WTC11 (cell line): ENCODE measurements around the gene STKLD1. TPM values are rescaled to one million over a fixed set of nuclear protein-coding genes. Genes with fewer than 3 reads are reported as not detected.
A peak's percentile ranks its signal among the peaks of the same experiment; 100 is the strongest.

Source experiments
- ATAC-seq: fragments of 200-7000 bp; cut with Tn5 transposase; 2 replicates; pipeline ENCODE4 v1.10.0; 2021; ENCODE audit warnings: mild to moderate bottlenecking, moderate library complexity
- CTCF ChIA-PET: fragments of 300-600 bp; sonication (Branson Sonifier 250); formaldehyde crosslinking; loops from one replicate; lab custom pipeline; 2021; ENCODE audit warnings: antibody characterized with exemption; lab: Charles Lee
- POLR2A ChIA-PET: fragments of 350-600 bp; sonication (Branson Sonifier 250); formaldehyde crosslinking; loops from one replicate; lab custom pipeline; 2021; ENCODE audit warnings: antibody characterized with exemption; lab: Charles Lee
- DNase-seq: peaks from one replicate; pipeline ENCODE4 v3.0.0; 2021; ENCODE audit warnings: low spot score
- H3K27ac Mint-ChIP-seq: 2 replicates; pipeline ENCODE4 v1.8.0; 2021; ENCODE audit warnings: mixed read lengths
- H3K27me3 Mint-ChIP-seq: 2 replicates; pipeline ENCODE4 v1.8.0; 2021; ENCODE audit warnings: low read depth, mild to moderate bottlenecking, moderate library complexity, mixed read lengths
- H3K36me3 Mint-ChIP-seq: 2 replicates; pipeline ENCODE4 v1.8.0; 2021; ENCODE audit warnings: mixed read lengths
- H3K4me1 Mint-ChIP-seq: 2 replicates; pipeline ENCODE4 v1.8.0; 2022; ENCODE audit warnings: mixed read lengths
- H3K4me3 Mint-ChIP-seq: 2 replicates; pipeline ENCODE4 v1.8.0; 2021; ENCODE audit warnings: mild to moderate bottlenecking, moderate library complexity, mixed read lengths
- H3K9me3 Mint-ChIP-seq: 2 replicates; pipeline ENCODE4 v1.8.0; 2021; ENCODE audit warnings: mixed read lengths
- CREM ChIP-seq: sonication (generic); formaldehyde crosslinking; IDR thresholded peaks from 2 replicates; pipeline ENCODE4 v1.8.1; 2022; ENCODE audit warnings: mild to moderate bottlenecking, missing genetic modification reagents, moderate library complexity
- EMX1 ChIP-seq: fragments of 250-450 bp; sonication (Bioruptor Pico); IDR thresholded peaks from 2 replicates; pipeline ENCODE4 v1.8.0; 2021; ENCODE audit warnings: mild to moderate bottlenecking
- ESRRA ChIP-seq: sonication (generic); formaldehyde crosslinking; IDR thresholded peaks from 2 replicates; pipeline ENCODE4 v1.8.1; 2022; ENCODE audit warnings: mild to moderate bottlenecking, missing genetic modification reagents, borderline replicate concordance
- FOXK1 ChIP-seq: sonication (generic); formaldehyde crosslinking; IDR thresholded peaks from 2 replicates; pipeline ENCODE4 v1.8.0; 2022; ENCODE audit warnings: mild to moderate bottlenecking, moderate library complexity, missing genetic modification reagents
- FOXP1 ChIP-seq: sonication (generic); formaldehyde crosslinking; IDR thresholded peaks from 2 replicates; pipeline ENCODE4 v1.8.0; 2022; ENCODE audit warnings: missing genetic modification reagents, mild to moderate bottlenecking, moderate library complexity, borderline replicate concordance
- GRHL2 ChIP-seq: fragments of 250-450 bp; sonication (Bioruptor Pico); IDR thresholded peaks from 2 replicates; pipeline ENCODE4 v1.8.0; 2022; ENCODE audit warnings: mild to moderate bottlenecking, moderate library complexity; ENCODE audit not compliant: insufficient replicate concordance, severe bottlenecking
- MYBL2 ChIP-seq: sonication (generic); formaldehyde crosslinking; IDR thresholded peaks from 2 replicates; pipeline ENCODE4 v1.8.1; 2023; ENCODE audit warnings: mild to moderate bottlenecking, moderate library complexity, missing genetic modification reagents
- NFATC4 ChIP-seq: fragments of 250-450 bp; sonication (Bioruptor Pico); IDR thresholded peaks from 2 replicates; pipeline ENCODE4 v1.9.0; 2021; ENCODE audit warnings: mild to moderate bottlenecking
- NFE2L1 ChIP-seq: sonication (generic); formaldehyde crosslinking; IDR thresholded peaks from 2 replicates; pipeline ENCODE4 v1.8.1; 2023; ENCODE audit warnings: missing genetic modification reagents
- NR3C1 ChIP-seq: sonication (generic); formaldehyde crosslinking; conservative IDR thresholded peaks from 2 replicates; pipeline ENCODE4 v1.8.1; 2023; ENCODE audit warnings: low read depth, mild to moderate bottlenecking, missing genetic modification reagents
- RELA ChIP-seq: sonication (generic); formaldehyde crosslinking; IDR thresholded peaks from 2 replicates; pipeline ENCODE4 v1.8.1; 2022; ENCODE audit warnings: missing genetic modification reagents, mild to moderate bottlenecking, borderline replicate concordance
- SMAD3 ChIP-seq: sonication (generic); formaldehyde crosslinking; IDR thresholded peaks from 2 replicates; pipeline ENCODE4 v1.8.0; 2022; ENCODE audit warnings: missing genetic modification reagents, mild to moderate bottlenecking, borderline replicate concordance
- SOX15 ChIP-seq: fragments of 250-450 bp; sonication (Bioruptor Pico); IDR thresholded peaks from 2 replicates; pipeline ENCODE4 v1.9.0; 2021; ENCODE audit warnings: mild to moderate bottlenecking
- SP1 ChIP-seq: sonication (generic); formaldehyde crosslinking; conservative IDR thresholded peaks from 2 replicates; pipeline ENCODE4 v1.8.1; 2022; ENCODE audit warnings: missing genetic modification reagents
- TEAD4 ChIP-seq: sonication (generic); formaldehyde crosslinking; IDR thresholded peaks from 2 replicates; pipeline ENCODE4 v1.8.0; 2022; ENCODE audit warnings: mild to moderate bottlenecking, missing genetic modification reagents
- ZBTB21 ChIP-seq: sonication (generic); formaldehyde crosslinking; IDR thresholded peaks from 2 replicates; pipeline ENCODE4 v1.8.1; 2023; ENCODE audit warnings: mild to moderate bottlenecking, missing genetic modification reagents, borderline replicate concordance
- ZNF121 ChIP-seq: sonication (generic); formaldehyde crosslinking; IDR thresholded peaks from 2 replicates; pipeline ENCODE4 v1.8.0; 2023; ENCODE audit warnings: missing genetic modification reagents
- ZNF232 ChIP-seq: sonication (generic); formaldehyde crosslinking; IDR thresholded peaks from 2 replicates; pipeline ENCODE4 v1.8.0; 2022; ENCODE audit warnings: mild to moderate bottlenecking, missing genetic modification reagents
- ZNF423 ChIP-seq: fragments of 250-450 bp; sonication (Bioruptor Pico); IDR thresholded peaks from 2 replicates; pipeline ENCODE4 v2.1.2; 2022; ENCODE audit warnings: mild to moderate bottlenecking, moderate library complexity
- total RNA-seq: library from RNA; stranded (reverse); gene quantifications from 3 replicates; pipeline ENCODE4 v1.2.3, GENCODE V29; 2021
- TF ChIP-seq, protein P1 (sequence below): fragments of 250-450 bp; sonication (Bioruptor Pico); IDR thresholded peaks from 2 replicates; pipeline ENCODE4 v1.9.0; 2021; ENCODE audit warnings: moderate library complexity, mild to moderate bottlenecking, inconsistent platforms, borderline replicate concordance
- TF ChIP-seq, protein P2 (sequence below): sonication (generic); formaldehyde crosslinking; IDR thresholded peaks from 2 replicates; pipeline ENCODE4 v1.8.0; 2023; ENCODE audit warnings: missing genetic modification reagents, mild to moderate bottlenecking, borderline replicate concordance
- TF ChIP-seq, protein P3 (sequence below): sonication (generic); formaldehyde crosslinking; conservative IDR thresholded peaks from 2 replicates; pipeline ENCODE4 v1.8.1; 2023; ENCODE audit warnings: mild to moderate bottlenecking, low read depth, missing genetic modification reagents, moderate library complexity

Gene STKLD1
- total RNA-seq, 1 experiment from 2014 or later: 0.98 TPM

DNA sequence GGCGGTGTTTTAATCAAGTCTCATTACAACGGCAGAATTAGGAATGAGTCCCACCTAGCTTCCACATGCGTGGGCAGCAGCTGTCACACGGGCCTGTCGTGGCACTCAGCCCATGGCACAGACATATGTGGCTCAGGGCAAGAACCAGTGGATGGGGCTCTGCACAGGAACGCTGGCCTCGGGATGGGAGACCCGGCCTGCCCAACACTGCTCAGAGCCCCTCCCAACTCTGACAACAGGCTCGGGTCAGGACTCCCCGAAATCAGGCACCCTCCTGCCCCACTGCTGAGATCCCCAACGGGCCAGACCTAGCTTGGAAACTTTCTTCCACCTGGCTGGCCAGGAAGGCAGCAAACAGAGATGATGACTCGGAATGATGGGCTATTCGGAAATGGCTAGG is 35.2 kb upstream of the STKLD1 start (continued):
- TF ChIP-seq SOX15 (no peak), ZBTB21 (CRISPR knock-in tag) (no peak), CREM (CRISPR knock-in tag) (no peak), SP1 (CRISPR knock-in tag) (no peak), FOXP1 (CRISPR knock-in tag) (no peak), FOXK1 (CRISPR knock-in tag) (no peak)
- TF ChIP-seq, all 79 proteins: peak for 0

DNA sequence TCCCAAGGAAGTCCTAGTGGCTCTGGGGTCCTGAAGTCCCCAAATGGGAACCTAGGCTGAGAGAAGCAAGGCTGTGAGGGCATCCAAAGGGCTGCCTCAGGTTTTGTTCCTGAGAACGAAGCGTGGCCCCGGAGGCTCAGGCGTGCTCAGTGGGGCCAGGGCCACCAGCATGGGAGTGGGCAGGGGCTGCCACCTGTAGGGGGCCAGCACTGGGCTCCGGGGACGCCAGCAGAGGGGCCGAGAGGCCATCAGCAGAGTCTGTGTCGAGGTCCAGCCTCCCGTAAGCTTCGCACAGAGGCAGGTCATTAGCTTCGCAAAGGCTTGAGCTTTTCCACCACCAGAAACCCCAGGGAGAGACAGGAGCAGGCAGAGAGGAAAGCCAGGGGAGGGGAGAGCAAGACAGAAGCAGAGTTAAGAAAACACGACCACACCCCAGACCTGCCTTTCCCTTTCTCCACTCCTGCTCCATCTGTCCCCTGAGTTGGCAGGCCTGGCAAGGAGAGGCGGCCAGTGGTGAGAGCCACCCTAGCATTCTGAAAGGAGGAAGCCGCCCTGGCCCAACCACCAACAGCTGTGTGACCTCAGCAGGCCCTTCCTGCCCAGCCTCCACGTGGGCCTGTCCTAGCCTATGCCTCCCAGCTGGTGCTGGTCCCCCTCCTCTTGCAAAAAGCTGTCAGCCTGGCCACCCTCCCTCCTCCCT is 34.6 kb upstream of the STKLD1 start:
- POLR2A ChIA-PET: interaction anchor here (0.6 to 1.7 kb wide), 3 partner anchors 12 to 145 kb away, joined by 3 to 7 read pairs (median 6); no protein-coding TSS in a partner anchor
- no peak for DNase-seq
- TF ChIP-seq ZNF232 (CRISPR knock-in tag): no peak
- no peak for TF ChIP-seq RELA
- TF ChIP-seq, protein P1, sequence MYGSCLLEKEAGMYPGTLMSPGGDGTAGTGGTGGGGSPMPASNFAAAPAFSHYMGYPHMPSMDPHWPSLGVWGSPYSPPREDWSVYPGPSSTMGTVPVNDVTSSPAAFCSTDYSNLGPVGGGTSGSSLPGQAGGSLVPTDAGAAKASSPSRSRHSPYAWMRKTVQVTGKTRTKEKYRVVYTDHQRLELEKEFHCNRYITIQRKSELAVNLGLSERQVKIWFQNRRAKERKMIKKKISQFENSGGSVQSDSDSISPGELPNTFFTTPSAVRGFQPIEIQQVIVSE (CRISPR knock-in tag): no peak
- TF ChIP-seq, protein P2, sequence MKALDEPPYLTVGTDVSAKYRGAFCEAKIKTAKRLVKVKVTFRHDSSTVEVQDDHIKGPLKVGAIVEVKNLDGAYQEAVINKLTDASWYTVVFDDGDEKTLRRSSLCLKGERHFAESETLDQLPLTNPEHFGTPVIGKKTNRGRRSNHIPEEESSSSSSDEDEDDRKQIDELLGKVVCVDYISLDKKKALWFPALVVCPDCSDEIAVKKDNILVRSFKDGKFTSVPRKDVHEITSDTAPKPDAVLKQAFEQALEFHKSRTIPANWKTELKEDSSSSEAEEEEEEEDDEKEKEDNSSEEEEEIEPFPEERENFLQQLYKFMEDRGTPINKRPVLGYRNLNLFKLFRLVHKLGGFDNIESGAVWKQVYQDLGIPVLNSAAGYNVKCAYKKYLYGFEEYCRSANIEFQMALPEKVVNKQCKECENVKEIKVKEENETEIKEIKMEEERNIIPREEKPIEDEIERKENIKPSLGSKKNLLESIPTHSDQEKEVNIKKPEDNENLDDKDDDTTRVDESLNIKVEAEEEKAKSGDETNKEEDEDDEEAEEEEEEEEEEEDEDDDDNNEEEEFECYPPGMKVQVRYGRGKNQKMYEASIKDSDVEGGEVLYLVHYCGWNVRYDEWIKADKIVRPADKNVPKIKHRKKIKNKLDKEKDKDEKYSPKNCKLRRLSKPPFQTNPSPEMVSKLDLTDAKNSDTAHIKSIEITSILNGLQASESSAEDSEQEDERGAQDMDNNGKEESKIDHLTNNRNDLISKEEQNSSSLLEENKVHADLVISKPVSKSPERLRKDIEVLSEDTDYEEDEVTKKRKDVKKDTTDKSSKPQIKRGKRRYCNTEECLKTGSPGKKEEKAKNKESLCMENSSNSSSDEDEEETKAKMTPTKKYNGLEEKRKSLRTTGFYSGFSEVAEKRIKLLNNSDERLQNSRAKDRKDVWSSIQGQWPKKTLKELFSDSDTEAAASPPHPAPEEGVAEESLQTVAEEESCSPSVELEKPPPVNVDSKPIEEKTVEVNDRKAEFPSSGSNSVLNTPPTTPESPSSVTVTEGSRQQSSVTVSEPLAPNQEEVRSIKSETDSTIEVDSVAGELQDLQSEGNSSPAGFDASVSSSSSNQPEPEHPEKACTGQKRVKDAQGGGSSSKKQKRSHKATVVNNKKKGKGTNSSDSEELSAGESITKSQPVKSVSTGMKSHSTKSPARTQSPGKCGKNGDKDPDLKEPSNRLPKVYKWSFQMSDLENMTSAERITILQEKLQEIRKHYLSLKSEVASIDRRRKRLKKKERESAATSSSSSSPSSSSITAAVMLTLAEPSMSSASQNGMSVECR (CRISPR knock-in tag): no peak
- TF ChIP-seq, protein P3, sequence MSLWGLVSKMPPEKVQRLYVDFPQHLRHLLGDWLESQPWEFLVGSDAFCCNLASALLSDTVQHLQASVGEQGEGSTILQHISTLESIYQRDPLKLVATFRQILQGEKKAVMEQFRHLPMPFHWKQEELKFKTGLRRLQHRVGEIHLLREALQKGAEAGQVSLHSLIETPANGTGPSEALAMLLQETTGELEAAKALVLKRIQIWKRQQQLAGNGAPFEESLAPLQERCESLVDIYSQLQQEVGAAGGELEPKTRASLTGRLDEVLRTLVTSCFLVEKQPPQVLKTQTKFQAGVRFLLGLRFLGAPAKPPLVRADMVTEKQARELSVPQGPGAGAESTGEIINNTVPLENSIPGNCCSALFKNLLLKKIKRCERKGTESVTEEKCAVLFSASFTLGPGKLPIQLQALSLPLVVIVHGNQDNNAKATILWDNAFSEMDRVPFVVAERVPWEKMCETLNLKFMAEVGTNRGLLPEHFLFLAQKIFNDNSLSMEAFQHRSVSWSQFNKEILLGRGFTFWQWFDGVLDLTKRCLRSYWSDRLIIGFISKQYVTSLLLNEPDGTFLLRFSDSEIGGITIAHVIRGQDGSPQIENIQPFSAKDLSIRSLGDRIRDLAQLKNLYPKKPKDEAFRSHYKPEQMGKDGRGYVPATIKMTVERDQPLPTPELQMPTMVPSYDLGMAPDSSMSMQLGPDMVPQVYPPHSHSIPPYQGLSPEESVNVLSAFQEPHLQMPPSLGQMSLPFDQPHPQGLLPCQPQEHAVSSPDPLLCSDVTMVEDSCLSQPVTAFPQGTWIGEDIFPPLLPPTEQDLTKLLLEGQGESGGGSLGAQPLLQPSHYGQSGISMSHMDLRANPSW (CRISPR knock-in tag): no peak
- TF ChIP-seq NR3C1: no peak
- no peak for TF ChIP-seq ZNF121 (CRISPR knock-in tag)
- no peak for TF ChIP-seq NFATC4 (CRISPR knock-in tag)
- TF ChIP-seq SMAD3 (CRISPR knock-in tag): no peak
- no peak for TF ChIP-seq EMX1
- TF ChIP-seq, all 79 proteins: peak for 0
- H3K36me3 Mint-ChIP-seq: peaks cover 63% of the 10 kb centered on the region
- H3K27me3 Mint-ChIP-seq: no peaks in the 10 kb centered on the region
- CTCF ChIA-PET: interaction anchor here (0.6 to 3.5 kb wide), 43 partner anchors 8 to 227 kb away, joined by 3 to 74 read pairs (median 5); partner anchors contain the start of genes ABO, CACFD1, SLC2A6 and STKLD1
- H3K4me3 Mint-ChIP-seq: no peak overlapping the region
- H3K27ac Mint-ChIP-seq: no peak overlapping the region
- no peaks in the 10 kb centered on the region for H3K9me3 Mint-ChIP-seq
- H3K4me1 Mint-ChIP-seq: peaks cover 12% of the 10 kb centered on the region
- no peak for ATAC-seq

DNA sequence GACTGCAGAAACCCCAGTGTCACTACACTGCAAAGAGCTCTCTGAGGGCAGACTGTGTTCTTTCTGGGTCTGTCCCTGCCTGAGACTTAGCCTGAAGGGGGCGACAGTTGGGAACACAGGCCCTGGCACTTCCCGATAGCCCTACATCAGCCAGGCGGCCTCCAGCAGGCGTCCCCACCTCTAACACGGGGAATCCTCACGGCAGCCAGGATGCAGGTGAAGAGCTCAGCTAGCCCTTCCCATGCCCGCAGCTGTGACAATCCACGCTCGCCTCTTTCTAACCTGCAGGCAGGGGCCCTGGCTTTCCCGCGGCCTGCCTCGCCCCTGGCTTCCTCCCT is 34.1 kb upstream of the STKLD1 start:
- Mint-ChIP-seq H3K27ac (peak overlapping the region; percentile 58), H3K4me3 (no peak overlapping the region), H3K9me3 (no peaks in the 10 kb centered on the region), H3K27me3 (no peaks in the 10 kb centered on the region), H3K4me1 (peaks cover 13% of the 10 kb centered on the region), H3K36me3 (peaks cover 63% of the 10 kb centered on the region)
- ChIA-PET POLR2A (interaction anchor here (0.6 to 1.7 kb wide), 3 partner anchors 11 to 145 kb away, joined by 3 to 7 read pairs (median 6); no protein-coding TSS in a partner anchor), CTCF (interaction anchor here (0.6 to 3.5 kb wide), 51 partner anchors 8 to 493 kb away, joined by 3 to 74 read pairs (median 4); partner anchors contain the start of genes ABO, CACFD1, SLC2A6 and STKLD1)
- DNase-seq (peak; percentile 75), ATAC-seq (peak; percentile 84)
- TF ChIP-seq ZNF423 (CRISPR knock-in tag) (no peak), TEAD4 (no peak), CREM (CRISPR knock-in tag) (no peak), GRHL2 (CRISPR knock-in tag) (no peak), MYBL2 (CRISPR knock-in tag) (no peak), NFE2L1 (CRISPR knock-in tag) (no peak), SMAD3 (CRISPR knock-in tag) (no peak), ESRRA (CRISPR knock-in tag) (no peak)
